ENCODE results near the gene CD2AP. TPM values are rescaled to one million over a fixed set of nuclear protein-coding genes. Genes with fewer than 3 reads are reported as not detected.
"Not testable (repeated sequence)": the region's sequence is repeated elsewhere in the genome, so short reads cannot be mapped to it uniquely, and the experiment has no call there.

Gene CD2AP, protein sequence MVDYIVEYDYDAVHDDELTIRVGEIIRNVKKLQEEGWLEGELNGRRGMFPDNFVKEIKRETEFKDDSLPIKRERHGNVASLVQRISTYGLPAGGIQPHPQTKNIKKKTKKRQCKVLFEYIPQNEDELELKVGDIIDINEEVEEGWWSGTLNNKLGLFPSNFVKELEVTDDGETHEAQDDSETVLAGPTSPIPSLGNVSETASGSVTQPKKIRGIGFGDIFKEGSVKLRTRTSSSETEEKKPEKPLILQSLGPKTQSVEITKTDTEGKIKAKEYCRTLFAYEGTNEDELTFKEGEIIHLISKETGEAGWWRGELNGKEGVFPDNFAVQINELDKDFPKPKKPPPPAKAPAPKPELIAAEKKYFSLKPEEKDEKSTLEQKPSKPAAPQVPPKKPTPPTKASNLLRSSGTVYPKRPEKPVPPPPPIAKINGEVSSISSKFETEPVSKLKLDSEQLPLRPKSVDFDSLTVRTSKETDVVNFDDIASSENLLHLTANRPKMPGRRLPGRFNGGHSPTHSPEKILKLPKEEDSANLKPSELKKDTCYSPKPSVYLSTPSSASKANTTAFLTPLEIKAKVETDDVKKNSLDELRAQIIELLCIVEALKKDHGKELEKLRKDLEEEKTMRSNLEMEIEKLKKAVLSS
- 10 to 100 TPM; 18.9 to 29.6 TPM for total RNA-seq

DNA sequence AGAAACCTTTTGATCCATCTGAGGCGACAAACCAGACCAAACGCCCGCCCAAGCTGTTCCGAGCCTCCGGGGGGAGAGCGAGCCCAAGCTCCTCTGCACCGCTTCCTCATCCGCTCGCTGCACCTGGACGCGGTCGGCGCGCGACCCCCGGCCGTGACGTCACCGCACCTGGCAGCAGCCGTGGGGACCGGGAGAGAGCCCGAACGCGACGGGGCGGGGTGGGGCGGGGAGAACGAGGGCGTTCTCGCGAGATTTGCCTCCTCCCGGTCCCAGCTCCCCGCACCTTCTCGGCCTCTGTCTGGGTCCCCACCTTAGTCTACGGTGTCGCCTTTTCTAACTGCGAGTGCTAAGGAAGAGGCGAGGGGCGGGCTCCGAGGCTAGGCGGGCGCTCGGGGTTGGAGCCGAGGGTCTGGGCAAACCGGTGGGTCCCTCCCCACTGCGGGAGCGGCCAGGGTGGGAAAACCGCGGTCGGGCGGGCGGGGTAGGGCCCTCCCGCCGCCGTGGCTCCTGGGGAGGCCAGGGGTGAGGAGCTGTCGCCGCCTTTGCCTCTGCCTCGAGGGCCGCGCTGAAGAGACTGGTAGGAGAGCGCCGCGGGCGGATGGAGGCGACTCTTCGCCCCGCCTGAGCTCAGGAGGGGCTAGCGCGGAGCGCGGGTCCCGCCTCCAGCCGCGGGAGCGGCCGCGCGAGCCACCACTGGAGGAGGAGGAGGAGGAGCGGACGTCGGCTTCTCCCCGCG, at the start of gene CD2AP:
TSS of gene CD2AP (plus strand) at position 293 of the 736 bp plus-strand sequence. CDS start 456 bp downstream, outside the sequence.
- Mint-ChIP-seq H3K4me1 (ENCODE audit: low read depth in 2 of 2) (peaks cover 13 to 34% of the 10 kb centered on the region in 2 donors), H3K27me3 (no peaks in the 10 kb centered on the region), H3K27ac (peak within 1 kb of the TSS; percentile 99), H3K36me3 (no peaks in the 10 kb centered on the region), H3K9me3 (no peaks in the 10 kb centered on the region), H3K4me3 (peak within 1 kb of the TSS; percentile 99)
- ATAC-seq (peak; percentile 91 to 92), DNase-seq (ENCODE audit: low spot score) (peak; percentile 86)

DNA sequence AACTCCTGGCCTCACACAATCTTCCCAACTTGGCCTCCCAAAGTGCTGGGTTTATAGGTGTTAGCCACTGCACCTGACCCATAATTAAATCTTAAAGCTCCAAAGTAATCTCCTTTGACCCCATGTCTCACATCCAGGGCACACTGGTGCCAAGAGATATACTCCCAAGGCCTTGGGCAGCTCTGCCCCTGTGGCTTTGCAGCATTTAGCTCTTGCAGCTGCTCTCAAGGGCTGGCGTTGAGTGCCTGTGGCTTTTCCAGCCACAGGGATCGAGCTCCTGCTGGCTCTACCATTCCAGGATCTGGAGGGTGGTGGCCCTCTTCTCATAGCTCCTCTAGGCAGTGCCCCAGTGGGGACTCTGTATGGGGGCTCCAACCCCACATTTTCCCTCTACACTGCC, 49.3 kb upstream of the CD2AP start:
- no peak overlapping the region for H3K4me3 Mint-ChIP-seq
- H3K9me3 Mint-ChIP-seq = peaks cover 11% of the 10 kb centered on the region
- DNase-seq (ENCODE audit: low spot score) (no peak), ATAC-seq (no peak)
- peaks cover under 1 to 2% of the 10 kb centered on the region in 2 donors for H3K27me3 Mint-ChIP-seq
- no peak overlapping the region for H3K27ac Mint-ChIP-seq
- H3K4me1 Mint-ChIP-seq (ENCODE audit: low read depth in 2 of 2) = no peaks in the 10 kb centered on the region
- H3K36me3 Mint-ChIP-seq = peaks cover 7% of the 10 kb centered on the region

DNA sequence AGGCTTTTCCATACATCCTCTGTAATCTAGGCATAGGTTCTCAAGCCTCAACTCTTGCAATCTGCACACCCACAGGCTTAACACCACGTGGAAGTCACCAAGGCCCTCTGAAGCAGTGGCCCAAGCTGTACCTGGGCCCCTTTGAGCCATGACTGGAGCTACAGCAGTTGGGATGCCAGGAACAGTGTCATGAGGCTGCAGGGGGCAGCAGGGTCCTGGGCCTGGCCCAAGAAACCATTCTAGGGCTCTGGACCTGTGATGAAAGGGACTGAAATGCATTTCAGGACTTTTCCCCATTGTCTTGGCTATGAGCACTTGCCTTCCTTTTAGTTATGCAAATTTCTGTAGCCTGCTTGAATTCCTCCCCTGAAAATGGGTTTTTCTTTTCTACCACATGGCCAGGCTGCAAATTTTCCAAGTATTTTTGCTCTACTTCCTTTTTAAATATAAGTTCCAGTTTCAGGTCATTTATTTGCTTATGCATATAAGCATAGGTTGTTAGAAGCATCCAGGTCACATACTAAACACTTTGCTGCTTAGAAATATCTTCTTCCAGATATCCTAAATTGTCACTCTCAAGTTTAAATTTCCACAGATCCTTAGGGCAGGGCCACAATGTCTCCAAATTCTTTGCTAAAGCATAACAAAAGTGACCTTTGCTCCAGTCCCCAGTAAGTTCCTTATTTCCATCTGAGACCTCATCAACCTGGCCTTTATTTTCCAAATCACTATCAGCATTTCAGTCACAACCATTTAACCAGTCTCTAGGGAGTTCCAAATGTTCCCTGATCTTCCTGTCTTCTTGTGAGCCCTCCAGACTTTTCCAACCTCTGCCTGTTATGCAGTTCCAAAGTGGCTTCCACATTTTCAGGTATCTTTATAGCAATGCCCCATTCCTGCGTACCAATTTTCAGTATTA, 48.6 kb upstream of the CD2AP start:
- Mint-ChIP-seq H3K4me1 (ENCODE audit: low read depth in 2 of 2) (no peaks in the 10 kb centered on the region), H3K36me3 (peaks cover 7% of the 10 kb centered on the region), H3K9me3 (peaks cover 11% of the 10 kb centered on the region), H3K27me3 (peaks cover 2 to 7% of the 10 kb centered on the region in 2 donors), H3K4me3 (no peak overlapping the region), H3K27ac (no peak overlapping the region)
- ATAC-seq (no peak), DNase-seq (ENCODE audit: low spot score) (no peak)

DNA sequence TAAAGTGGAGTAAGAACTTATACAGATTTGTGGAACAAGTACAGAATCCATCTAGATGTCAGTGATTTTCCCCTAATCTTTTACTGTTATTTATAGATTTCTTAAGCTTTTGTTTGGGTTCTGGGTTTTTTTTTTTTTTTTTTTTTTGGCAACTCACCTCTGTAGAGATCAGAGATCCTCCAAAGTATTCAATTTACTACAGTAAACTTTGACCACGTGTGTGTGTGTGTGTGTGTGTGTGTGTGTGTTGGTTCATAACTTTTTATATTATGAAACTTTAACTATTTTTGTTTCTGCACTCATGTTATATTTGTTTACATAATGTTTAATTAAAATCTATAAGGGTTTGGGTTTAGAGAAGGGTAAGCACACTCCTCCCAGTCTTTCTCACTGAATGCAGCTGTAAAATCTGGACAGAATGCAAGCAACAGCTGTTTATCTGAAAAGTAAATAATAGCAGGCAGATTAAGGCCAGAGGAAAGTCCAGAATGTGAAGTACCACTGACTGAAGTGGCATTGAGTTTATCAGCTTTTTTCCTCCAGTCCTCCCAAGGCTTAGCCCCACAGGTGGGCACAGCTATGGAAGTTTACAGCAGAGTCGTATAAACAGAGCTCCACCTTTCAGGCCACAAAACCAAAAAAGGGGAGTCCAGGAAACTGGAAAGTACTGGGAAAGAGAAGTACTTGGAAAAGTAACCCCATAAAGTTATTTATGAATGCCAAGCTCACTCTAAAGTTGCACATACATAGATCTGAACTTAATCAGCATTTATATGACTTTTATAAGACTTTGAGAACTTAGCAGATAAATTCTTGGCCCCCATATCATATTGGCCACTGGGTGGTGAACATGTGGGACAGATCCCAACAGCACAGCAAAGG, 43.0 kb upstream of the CD2AP start:
- Mint-ChIP-seq H3K4me1 (ENCODE audit: low read depth in 2 of 2) (no peaks in the 10 kb centered on the region), H3K9me3 (peaks cover 3% of the 10 kb centered on the region), H3K27ac (no peak overlapping the region), H3K36me3 (no peaks in the 10 kb centered on the region), H3K27me3 (peaks cover 3 to 16% of the 10 kb centered on the region in 2 donors), H3K4me3 (no peak overlapping the region)
- DNase-seq (ENCODE audit: low spot score) (no peak), ATAC-seq (no peak)

DNA sequence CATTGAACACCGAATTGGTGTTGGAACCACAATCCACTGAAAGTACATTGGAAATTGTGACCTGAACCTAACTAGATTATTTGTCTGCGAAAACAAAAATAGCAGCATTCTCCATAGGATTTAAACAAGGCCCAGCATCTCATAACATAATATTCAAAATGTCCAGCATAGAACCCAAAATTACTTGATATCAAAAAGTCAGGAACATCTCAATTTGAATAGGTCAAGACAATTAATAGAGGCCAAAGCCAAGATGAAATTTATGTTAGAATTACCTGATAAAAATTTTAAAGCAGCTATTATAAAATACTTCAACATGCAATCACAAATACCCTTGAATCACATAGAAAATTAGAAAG, 42.4 kb upstream of the CD2AP start:
- H3K9me3 Mint-ChIP-seq = peaks cover 3% of the 10 kb centered on the region
- no peak overlapping the region for H3K27ac Mint-ChIP-seq
- H3K27me3 Mint-ChIP-seq = peaks cover 3 to 16% of the 10 kb centered on the region in 2 donors
- no peak overlapping the region for H3K4me3 Mint-ChIP-seq
- ATAC-seq = no peak
- no peaks in the 10 kb centered on the region for H3K36me3 Mint-ChIP-seq
- no peak for DNase-seq (ENCODE audit: low spot score)
- H3K4me1 Mint-ChIP-seq (ENCODE audit: low read depth in 2 of 2) = no peaks in the 10 kb centered on the region

DNA sequence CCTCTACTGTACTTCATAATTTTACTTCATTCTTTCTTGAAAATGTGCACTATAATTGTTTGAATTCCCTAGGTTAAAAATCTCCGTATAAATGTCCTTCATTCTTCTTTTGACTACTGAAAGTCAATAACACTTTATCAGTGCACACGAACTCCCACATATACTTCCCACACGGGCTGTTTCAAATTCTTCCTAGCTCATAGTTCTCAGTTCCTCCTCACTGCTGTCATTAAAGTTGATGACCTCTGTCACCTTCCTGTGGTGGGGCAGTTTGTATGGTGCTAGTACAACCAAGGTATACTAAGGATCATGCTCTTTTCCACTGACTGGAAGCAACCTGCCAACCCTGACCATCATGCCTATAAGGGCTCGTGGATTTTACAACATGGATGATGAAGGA, 40.0 kb upstream of the CD2AP start:
- DNase-seq (ENCODE audit: low spot score) (no peak), ATAC-seq (no peak)
- Mint-ChIP-seq H3K9me3 (no peaks in the 10 kb centered on the region), H3K27me3 (peaks cover 3 to 16% of the 10 kb centered on the region in 2 donors), H3K4me3 (no peak overlapping the region), H3K36me3 (no peaks in the 10 kb centered on the region), H3K27ac (no peak overlapping the region), H3K4me1 (ENCODE audit: low read depth in 2 of 2) (no peaks in the 10 kb centered on the region)

DNA sequence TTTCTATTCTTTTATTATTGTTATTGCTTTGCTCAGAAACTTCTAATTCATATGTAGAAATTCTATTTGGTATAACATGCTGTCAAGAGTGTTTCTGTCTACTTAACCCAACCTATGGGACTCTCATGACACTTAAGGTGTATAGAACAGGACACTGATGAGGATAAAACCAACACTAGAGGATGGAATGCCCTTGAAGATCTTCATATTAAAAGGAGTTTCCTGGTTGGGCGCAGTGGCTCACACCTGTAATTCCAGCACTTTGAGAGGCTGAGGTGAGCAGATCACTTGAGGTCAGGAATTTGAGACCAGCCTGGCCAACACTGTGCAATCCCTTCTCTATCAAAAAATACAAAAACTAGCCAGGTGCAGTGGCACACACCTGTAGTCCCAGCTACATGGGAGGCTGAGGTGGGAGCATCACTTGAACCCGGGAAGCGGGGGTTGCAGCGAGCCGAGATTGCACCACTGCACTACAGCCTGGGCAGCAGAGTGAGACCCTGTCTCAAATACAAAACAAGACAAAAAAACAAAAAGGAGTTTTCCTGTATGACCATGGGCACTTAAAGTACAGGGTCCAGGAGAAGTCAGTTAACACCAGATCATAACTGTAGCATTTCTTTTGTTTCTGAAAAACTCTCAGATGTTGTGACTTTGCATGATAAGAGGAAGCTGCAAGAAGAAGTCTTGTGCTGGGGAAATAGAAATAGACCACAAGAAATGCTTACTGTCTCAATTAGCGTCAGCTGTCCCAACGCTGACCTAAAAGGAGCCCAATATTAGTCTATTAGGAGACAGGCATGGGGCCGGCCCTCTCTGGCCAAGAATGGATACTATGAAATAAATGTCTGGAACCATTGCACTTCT, 38.9 kb upstream of the CD2AP start:
- Mint-ChIP-seq H3K27ac (no peak overlapping the region), H3K36me3 (no peaks in the 10 kb centered on the region), H3K9me3 (no peaks in the 10 kb centered on the region), H3K27me3 (peaks cover 3 to 11% of the 10 kb centered on the region in 2 donors), H3K4me1 (ENCODE audit: low read depth in 2 of 2) (no peaks in the 10 kb centered on the region), H3K4me3 (no peak overlapping the region)
- ATAC-seq = no peak
- DNase-seq (ENCODE audit: low spot score) = no peak

DNA sequence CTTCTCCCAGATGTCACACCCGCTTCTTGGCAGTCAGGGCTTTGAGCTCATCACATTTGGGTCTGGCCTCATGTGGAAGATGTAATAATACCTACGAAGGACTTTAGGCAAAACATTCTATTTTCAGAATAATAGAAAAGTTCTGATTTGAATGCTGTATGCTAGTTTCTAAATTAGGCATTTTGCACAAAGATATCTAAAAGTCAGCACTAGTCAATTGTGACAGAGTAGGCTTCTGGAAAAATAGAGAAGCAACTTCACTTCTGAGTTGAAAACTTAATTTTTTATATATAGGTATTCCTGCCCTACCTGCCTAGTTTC, 38.3 kb upstream of the CD2AP start:
- DNase-seq (ENCODE audit: low spot score) = no peak
- H3K9me3 Mint-ChIP-seq = no peaks in the 10 kb centered on the region
- H3K27me3 Mint-ChIP-seq = peaks cover 3 to 9% of the 10 kb centered on the region in 2 donors
- ATAC-seq = no peak
- H3K36me3 Mint-ChIP-seq = no peaks in the 10 kb centered on the region
- H3K4me1 Mint-ChIP-seq (ENCODE audit: low read depth in 2 of 2) = no peaks in the 10 kb centered on the region
- H3K4me3 Mint-ChIP-seq = no peak overlapping the region
- H3K27ac Mint-ChIP-seq = no peak overlapping the region

DNA sequence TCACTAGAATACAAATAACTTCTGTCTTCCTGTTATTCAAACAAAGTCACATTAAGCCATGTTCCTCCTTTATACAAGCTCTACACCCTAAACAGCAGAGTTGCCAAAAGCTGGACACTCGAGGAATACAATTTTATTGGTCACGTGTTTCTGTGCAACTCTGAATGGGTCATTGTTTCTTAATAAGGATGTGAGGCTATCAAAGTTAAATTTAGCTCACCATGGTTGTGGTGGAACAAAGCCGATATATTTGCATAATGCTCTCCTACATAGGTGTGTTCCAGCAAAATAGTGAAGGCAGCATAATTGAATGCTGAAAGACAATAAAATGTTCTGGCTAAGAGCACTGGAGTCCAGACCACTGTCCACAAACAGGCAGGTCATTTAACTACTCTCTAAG, 36.9 kb upstream of the CD2AP start:
- H3K27ac Mint-ChIP-seq = no peak overlapping the region
- H3K9me3 Mint-ChIP-seq = no peaks in the 10 kb centered on the region
- ATAC-seq (no peak), DNase-seq (ENCODE audit: low spot score) (no peak)
- H3K4me3 Mint-ChIP-seq = no peak overlapping the region
- peaks cover 3 to 9% of the 10 kb centered on the region in 2 donors for H3K27me3 Mint-ChIP-seq
- no peaks in the 10 kb centered on the region for H3K36me3 Mint-ChIP-seq
- H3K4me1 Mint-ChIP-seq (ENCODE audit: low read depth in 2 of 2) = no peaks in the 10 kb centered on the region

DNA sequence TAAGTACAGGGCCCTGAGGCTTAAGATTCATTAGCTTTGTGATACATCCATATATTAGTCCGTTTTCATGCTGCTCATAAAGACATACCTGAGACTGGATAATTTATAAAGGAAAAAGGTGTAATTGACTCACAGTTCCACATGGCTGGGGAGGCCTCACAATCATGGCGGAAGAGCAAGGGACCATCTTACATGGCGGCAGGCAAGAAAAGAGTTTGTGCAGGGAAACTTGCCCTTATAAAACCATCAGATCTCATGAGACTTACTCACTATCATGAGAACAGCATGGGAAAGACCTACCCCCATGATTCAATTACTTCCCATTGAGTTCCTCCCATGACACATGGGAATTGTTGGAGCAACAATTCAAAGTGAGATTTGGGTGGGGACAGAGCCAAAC, 32.6 kb upstream of the CD2AP start:
- not testable (repeated sequence) for H3K4me3 Mint-ChIP-seq; H3K36me3 Mint-ChIP-seq; H3K27me3 Mint-ChIP-seq; H3K9me3 Mint-ChIP-seq; ATAC-seq; H3K27ac Mint-ChIP-seq; H3K4me1 Mint-ChIP-seq (ENCODE audit: low read depth in 2 of 2); DNase-seq (ENCODE audit: low spot score)

DNA sequence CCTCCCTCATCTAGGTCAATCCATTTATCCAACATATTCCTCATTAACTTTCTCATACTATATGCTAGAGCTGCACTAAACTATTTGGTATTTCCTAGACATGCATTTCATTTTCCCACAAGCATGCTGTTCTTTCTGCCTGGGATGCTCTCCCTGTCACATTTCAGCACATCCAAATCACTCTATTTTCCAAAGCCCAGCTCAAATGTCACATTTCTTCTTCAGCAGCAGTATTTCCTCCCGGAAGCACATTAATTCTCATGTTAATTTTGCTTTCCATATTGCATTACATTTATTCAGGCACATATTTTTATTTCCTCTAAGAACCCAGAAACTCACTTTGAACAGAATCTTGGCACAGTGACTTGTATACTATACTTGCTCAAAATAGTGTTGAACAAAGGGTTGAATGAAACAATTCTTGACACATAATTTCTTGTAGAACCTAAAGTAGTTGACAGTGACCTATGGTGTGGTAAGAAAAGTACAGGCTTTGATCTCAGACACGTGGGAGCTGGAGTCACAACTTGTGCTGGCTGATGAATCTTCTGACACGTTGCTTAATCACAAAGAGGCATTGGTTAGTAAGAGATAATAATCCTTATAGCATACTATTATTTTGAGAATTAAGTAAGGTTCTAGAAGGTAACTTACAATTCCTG, 30.8 kb upstream of the CD2AP start:
- ATAC-seq = no peak
- Mint-ChIP-seq H3K27ac (no peak overlapping the region), H3K9me3 (no peaks in the 10 kb centered on the region), H3K4me3 (no peak overlapping the region), H3K36me3 (no peaks in the 10 kb centered on the region), H3K4me1 (ENCODE audit: low read depth in 2 of 2) (peaks cover 0 to 4% of the 10 kb centered on the region in 2 donors), H3K27me3 (no peaks in the 10 kb centered on the region)
- no peak for DNase-seq (ENCODE audit: low spot score)

DNA sequence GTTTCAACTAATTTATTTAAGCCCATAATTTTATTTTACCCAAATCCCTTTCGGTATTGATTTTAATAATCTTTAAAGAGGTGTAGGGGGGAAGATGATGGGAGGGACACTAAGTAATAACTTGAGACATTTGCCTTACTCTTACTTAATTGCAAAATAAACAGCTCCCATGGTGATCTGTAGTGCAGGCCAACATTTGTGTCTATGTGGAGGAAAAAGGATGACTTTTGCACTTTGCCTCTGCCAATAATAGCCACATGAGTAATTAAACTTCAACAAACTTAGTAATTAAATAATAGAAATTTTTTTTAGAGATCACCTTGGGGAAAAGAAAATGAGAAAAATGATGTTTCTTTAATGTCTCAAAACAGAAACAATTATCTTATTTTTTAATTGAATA, 29.9 kb upstream of the CD2AP start:
- no peaks in the 10 kb centered on the region for H3K27me3 Mint-ChIP-seq
- DNase-seq (ENCODE audit: low spot score) (no peak), ATAC-seq (no peak)
- no peaks in the 10 kb centered on the region for H3K36me3 Mint-ChIP-seq
- no peaks in the 10 kb centered on the region for H3K9me3 Mint-ChIP-seq
- no peak overlapping the region for H3K4me3 Mint-ChIP-seq
- peaks cover 0 to 4% of the 10 kb centered on the region in 2 donors for H3K4me1 Mint-ChIP-seq (ENCODE audit: low read depth in 2 of 2)
- H3K27ac Mint-ChIP-seq = no peak overlapping the region
